ENCODE measurements around the gene PLEKHG4B. TPM values are rescaled to one million over a fixed set of nuclear protein-coding genes. Genes with fewer than 3 reads are reported as not detected.

Gene PLEKHG4B
- total and polyA plus RNA-seq, 2 of the 8 experiments (the other 6 are each of a cell fraction or from before 2014, with no cell fraction given): 31.1 to 43.6 TPM

DNA sequence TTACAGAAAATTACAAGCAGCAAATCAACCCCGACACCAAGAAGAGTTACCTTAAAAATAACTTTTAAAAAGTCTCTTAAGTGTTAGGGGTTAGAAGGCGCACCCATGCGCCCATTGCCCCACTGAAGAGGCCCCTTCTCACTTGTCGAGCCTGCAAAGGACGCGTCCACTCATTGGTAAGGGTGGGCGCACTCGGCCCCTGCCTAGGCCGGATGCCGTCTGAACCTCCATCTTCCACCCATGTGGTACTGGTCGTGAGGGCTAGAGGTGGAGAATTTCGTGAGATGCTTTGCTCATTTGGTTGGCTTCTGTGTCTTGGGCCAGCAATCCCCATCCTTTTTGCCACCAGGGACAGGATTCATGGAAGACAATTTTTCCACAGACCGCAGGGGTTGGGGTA is 71.9 kb downstream of the PLEKHG4B start (continued):
- TF ChIP-seq, protein P1, sequence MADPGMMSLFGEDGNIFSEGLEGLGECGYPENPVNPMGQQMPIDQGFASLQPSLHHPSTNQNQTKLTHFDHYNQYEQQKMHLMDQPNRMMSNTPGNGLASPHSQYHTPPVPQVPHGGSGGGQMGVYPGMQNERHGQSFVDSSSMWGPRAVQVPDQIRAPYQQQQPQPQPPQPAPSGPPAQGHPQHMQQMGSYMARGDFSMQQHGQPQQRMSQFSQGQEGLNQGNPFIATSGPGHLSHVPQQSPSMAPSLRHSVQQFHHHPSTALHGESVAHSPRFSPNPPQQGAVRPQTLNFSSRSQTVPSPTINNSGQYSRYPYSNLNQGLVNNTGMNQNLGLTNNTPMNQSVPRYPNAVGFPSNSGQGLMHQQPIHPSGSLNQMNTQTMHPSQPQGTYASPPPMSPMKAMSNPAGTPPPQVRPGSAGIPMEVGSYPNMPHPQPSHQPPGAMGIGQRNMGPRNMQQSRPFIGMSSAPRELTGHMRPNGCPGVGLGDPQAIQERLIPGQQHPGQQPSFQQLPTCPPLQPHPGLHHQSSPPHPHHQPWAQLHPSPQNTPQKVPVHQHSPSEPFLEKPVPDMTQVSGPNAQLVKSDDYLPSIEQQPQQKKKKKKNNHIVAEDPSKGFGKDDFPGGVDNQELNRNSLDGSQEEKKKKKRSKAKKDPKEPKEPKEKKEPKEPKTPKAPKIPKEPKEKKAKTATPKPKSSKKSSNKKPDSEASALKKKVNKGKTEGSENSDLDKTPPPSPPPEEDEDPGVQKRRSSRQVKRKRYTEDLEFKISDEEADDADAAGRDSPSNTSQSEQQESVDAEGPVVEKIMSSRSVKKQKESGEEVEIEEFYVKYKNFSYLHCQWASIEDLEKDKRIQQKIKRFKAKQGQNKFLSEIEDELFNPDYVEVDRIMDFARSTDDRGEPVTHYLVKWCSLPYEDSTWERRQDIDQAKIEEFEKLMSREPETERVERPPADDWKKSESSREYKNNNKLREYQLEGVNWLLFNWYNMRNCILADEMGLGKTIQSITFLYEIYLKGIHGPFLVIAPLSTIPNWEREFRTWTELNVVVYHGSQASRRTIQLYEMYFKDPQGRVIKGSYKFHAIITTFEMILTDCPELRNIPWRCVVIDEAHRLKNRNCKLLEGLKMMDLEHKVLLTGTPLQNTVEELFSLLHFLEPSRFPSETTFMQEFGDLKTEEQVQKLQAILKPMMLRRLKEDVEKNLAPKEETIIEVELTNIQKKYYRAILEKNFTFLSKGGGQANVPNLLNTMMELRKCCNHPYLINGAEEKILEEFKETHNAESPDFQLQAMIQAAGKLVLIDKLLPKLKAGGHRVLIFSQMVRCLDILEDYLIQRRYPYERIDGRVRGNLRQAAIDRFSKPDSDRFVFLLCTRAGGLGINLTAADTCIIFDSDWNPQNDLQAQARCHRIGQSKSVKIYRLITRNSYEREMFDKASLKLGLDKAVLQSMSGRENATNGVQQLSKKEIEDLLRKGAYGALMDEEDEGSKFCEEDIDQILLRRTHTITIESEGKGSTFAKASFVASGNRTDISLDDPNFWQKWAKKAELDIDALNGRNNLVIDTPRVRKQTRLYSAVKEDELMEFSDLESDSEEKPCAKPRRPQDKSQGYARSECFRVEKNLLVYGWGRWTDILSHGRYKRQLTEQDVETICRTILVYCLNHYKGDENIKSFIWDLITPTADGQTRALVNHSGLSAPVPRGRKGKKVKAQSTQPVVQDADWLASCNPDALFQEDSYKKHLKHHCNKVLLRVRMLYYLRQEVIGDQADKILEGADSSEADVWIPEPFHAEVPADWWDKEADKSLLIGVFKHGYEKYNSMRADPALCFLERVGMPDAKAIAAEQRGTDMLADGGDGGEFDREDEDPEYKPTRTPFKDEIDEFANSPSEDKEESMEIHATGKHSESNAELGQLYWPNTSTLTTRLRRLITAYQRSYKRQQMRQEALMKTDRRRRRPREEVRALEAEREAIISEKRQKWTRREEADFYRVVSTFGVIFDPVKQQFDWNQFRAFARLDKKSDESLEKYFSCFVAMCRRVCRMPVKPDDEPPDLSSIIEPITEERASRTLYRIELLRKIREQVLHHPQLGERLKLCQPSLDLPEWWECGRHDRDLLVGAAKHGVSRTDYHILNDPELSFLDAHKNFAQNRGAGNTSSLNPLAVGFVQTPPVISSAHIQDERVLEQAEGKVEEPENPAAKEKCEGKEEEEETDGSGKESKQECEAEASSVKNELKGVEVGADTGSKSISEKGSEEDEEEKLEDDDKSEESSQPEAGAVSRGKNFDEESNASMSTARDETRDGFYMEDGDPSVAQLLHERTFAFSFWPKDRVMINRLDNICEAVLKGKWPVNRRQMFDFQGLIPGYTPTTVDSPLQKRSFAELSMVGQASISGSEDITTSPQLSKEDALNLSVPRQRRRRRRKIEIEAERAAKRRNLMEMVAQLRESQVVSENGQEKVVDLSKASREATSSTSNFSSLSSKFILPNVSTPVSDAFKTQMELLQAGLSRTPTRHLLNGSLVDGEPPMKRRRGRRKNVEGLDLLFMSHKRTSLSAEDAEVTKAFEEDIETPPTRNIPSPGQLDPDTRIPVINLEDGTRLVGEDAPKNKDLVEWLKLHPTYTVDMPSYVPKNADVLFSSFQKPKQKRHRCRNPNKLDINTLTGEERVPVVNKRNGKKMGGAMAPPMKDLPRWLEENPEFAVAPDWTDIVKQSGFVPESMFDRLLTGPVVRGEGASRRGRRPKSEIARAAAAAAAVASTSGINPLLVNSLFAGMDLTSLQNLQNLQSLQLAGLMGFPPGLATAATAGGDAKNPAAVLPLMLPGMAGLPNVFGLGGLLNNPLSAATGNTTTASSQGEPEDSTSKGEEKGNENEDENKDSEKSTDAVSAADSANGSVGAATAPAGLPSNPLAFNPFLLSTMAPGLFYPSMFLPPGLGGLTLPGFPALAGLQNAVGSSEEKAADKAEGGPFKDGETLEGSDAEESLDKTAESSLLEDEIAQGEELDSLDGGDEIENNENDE (IDR thresholded peaks at IDR 0.05; ENCODE audit: insufficient replicate concordance, low read length): no peak
- no peak for TF ChIP-seq SP1 (IDR thresholded peaks at IDR 0.05; ENCODE audit: low read depth, low read length)
- no peak for TF ChIP-seq EGR1 (IDR thresholded peaks at IDR 0.05; ENCODE audit: borderline replicate concordance, low read depth, low read length)
- TF ChIP-seq CTBP2 (IDR thresholded peaks at IDR 0.05; ENCODE audit: borderline replicate concordance, insufficient read depth, insufficient read length, low read length): no peak
- no peak for TF ChIP-seq YY1 (IDR thresholded peaks at IDR 0.05; ENCODE audit: low read depth, low read length)
- TF ChIP-seq POU5F1 (IDR thresholded peaks at IDR 0.05; ENCODE audit: low read depth, low read length): no peak
- TF ChIP-seq, protein P2, sequence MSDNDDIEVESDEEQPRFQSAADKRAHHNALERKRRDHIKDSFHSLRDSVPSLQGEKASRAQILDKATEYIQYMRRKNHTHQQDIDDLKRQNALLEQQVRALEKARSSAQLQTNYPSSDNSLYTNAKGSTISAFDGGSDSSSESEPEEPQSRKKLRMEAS (IDR thresholded peaks at IDR 0.05): no peak
- no peak for TF ChIP-seq FOSL1 (IDR thresholded peaks at IDR 0.05; ENCODE audit: insufficient read depth, low read depth, low read length)
- TF ChIP-seq HDAC2 (IDR thresholded peaks at IDR 0.05; ENCODE audit: borderline replicate concordance in 1 of 2, low read depth in 2 of 2, low read length in 2 of 2): no peak
- no peak for TF ChIP-seq SP2 (IDR thresholded peaks at IDR 0.05; ENCODE audit: low read length)
- TF ChIP-seq BRCA1 (IDR thresholded peaks at IDR 0.05; ENCODE audit: low read depth, low read length): no peak
- no peak for TF ChIP-seq SAP30 (IDR thresholded peaks at IDR 0.05; ENCODE audit: insufficient read depth, insufficient replicate concordance, low read length)
